Measurements from ENCODE around the gene CCDC134.

DNA sequence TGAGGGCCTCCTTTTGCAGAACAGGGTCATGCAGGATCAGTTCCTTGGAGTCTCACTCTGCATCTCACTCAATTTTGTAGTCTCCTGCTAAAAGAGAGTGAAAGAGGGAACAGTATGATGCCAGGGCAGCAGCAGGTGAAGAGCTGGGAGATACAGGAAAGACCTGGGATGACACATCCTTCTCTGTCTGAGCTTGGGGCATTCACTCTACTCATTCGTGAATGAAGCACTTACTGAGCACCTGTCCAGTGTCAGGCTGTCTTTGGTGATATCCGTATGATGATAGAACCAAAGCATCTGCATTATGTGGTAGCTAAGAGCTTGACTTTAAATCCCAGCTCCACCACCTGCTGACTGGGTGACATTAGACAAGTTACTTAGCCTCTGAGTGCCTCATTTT is 46.8 kb downstream of the CCDC134 start:
- no peak for TF ChIP-seq EP300 (conservative IDR thresholded peaks at IDR 0.05; ENCODE audit: poor library complexity, severe bottlenecking)
- TF ChIP-seq, protein P1, sequence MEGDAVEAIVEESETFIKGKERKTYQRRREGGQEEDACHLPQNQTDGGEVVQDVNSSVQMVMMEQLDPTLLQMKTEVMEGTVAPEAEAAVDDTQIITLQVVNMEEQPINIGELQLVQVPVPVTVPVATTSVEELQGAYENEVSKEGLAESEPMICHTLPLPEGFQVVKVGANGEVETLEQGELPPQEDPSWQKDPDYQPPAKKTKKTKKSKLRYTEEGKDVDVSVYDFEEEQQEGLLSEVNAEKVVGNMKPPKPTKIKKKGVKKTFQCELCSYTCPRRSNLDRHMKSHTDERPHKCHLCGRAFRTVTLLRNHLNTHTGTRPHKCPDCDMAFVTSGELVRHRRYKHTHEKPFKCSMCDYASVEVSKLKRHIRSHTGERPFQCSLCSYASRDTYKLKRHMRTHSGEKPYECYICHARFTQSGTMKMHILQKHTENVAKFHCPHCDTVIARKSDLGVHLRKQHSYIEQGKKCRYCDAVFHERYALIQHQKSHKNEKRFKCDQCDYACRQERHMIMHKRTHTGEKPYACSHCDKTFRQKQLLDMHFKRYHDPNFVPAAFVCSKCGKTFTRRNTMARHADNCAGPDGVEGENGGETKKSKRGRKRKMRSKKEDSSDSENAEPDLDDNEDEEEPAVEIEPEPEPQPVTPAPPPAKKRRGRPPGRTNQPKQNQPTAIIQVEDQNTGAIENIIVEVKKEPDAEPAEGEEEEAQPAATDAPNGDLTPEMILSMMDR (IDR thresholded peaks at IDR 0.05; ENCODE audit: poor library complexity, severe bottlenecking) = no peak
